ENCODE results near the gene ST6GALNAC2.
"Not testable (repeated sequence)": the region's sequence is repeated elsewhere in the genome, so short reads cannot be mapped to it uniquely, and the experiment has no call there.

Gene ST6GALNAC2

GRCh38 chr17:76612977-76613851 lies 27.6 kb upstream of the ST6GALNAC2 start:
- DNase-seq (ENCODE audit: low spot score in 2 of 2) (no peak), ATAC-seq (ENCODE audit: low read depth) (no peak)
- H3K27ac Mint-ChIP-seq, result no peak overlapping the region
- no peaks in the 10 kb centered on the region for H3K9me3 Mint-ChIP-seq
- H3K4me3 Mint-ChIP-seq, result no peak overlapping the region
- no peaks in the 10 kb centered on the region for H3K36me3 Mint-ChIP-seq
- H3K4me1 Mint-ChIP-seq, result peaks cover 4% of the 10 kb centered on the region
- H3K27me3 Mint-ChIP-seq, result peaks cover 9% of the 10 kb centered on the region

- H3K9me3 Mint-ChIP-seq, result no peaks in the 10 kb centered on the region
- H3K27me3 Mint-ChIP-seq, result peaks cover 9% of the 10 kb centered on the region
- H3K4me1 Mint-ChIP-seq, result peaks cover 4% of the 10 kb centered on the region
- ATAC-seq (ENCODE audit: low read depth) (no peak), DNase-seq (ENCODE audit: low spot score in 2 of 2) (no peak)
- H3K36me3 Mint-ChIP-seq, result no peaks in the 10 kb centered on the region
- no peak overlapping the region for H3K27ac Mint-ChIP-seq
- no peak overlapping the region for H3K4me3 Mint-ChIP-seq
Measured at GRCh38 chr17:76612465-76612864, 26.8 kb upstream of the ST6GALNAC2 start.

GRCh38 chr17:76611758-76612157 lies 26.1 kb upstream of the ST6GALNAC2 start:
- Mint-ChIP-seq H3K36me3 (no peaks in the 10 kb centered on the region), H3K9me3 (no peaks in the 10 kb centered on the region), H3K27me3 (peaks cover 9% of the 10 kb centered on the region), H3K4me3 (no peak overlapping the region), H3K4me1 (peaks cover 4% of the 10 kb centered on the region), H3K27ac (no peak overlapping the region)
- ATAC-seq (ENCODE audit: low read depth), result no peak
- no peak for DNase-seq (ENCODE audit: low spot score in 2 of 2)

GRCh38 chr17:76611080-76611749 lies 25.6 kb upstream of the ST6GALNAC2 start:
- H3K9me3 Mint-ChIP-seq; DNase-seq (ENCODE audit: low spot score in 2 of 2); H3K4me3 Mint-ChIP-seq; H3K27me3 Mint-ChIP-seq; H3K4me1 Mint-ChIP-seq; H3K36me3 Mint-ChIP-seq; ATAC-seq (ENCODE audit: low read depth); H3K27ac Mint-ChIP-seq: not testable (repeated sequence)

GRCh38 chr17:76606685-76607084 lies 21.0 kb upstream of the ST6GALNAC2 start:
- ATAC-seq (ENCODE audit: low read depth); DNase-seq (ENCODE audit: low spot score in 2 of 2); H3K9me3 Mint-ChIP-seq; H3K4me3 Mint-ChIP-seq; H3K4me1 Mint-ChIP-seq; H3K27ac Mint-ChIP-seq; H3K36me3 Mint-ChIP-seq: not testable (repeated sequence)
- H3K27me3 Mint-ChIP-seq, result peaks cover 19% of the 10 kb centered on the region

GRCh38 chr17:76601065-76601464 lies 15.4 kb upstream of the ST6GALNAC2 start:
- ATAC-seq (ENCODE audit: low read depth) (no peak), DNase-seq (ENCODE audit: low spot score in 2 of 2) (no peak)
- no peak overlapping the region for H3K4me3 Mint-ChIP-seq
- H3K36me3 Mint-ChIP-seq, result no peaks in the 10 kb centered on the region
- H3K9me3 Mint-ChIP-seq, result no peaks in the 10 kb centered on the region
- H3K27me3 Mint-ChIP-seq, result peaks cover 24% of the 10 kb centered on the region
- H3K27ac Mint-ChIP-seq, result no peak overlapping the region
- H3K4me1 Mint-ChIP-seq, result peaks cover 3% of the 10 kb centered on the region

DNA sequence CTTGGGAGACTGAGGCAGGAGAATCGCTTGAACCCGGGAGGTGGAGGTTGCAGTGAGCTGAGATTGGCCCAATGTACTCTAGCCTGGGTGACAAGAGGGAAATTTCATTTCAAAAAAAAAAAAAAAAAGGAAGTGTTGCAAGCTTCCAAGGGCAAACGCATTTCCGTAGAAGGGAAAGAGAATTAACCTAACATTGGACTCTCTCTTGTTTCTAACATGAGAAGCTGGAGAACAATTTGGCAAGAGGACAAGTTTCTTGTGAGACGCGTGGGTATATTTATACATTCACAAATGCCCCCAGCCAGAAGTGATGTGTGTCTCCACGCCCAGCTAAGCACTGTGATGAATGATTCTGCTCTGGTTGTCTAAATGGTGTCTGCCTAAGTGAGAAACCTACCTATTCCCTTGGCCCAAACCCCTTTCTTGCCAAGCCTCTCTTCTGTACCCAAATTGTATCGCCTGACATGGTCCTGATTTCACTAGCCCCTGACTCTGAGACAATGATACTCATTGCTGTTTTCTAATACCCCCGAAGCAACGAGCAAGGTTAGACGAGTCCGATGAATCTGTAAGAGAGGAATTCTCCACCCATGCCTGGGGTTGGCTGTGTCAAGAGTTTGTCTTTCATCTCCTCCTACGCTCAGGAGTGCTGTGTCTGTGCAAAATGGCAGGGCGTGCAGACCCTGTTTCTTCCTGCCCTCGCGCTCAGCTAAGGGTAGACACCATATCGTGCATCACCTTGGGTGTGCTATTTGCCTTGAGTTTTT lies 14.2 kb upstream of the ST6GALNAC2 start:
- ATAC-seq (ENCODE audit: low read depth), result no peak
- peaks cover 24% of the 10 kb centered on the region for H3K27me3 Mint-ChIP-seq
- DNase-seq (ENCODE audit: low spot score in 2 of 2), result no peak

GRCh38 chr17:76598004-76598439 lies 12.4 kb upstream of the ST6GALNAC2 start:
- H3K27me3 Mint-ChIP-seq, result peaks cover 28% of the 10 kb centered on the region
- H3K36me3 Mint-ChIP-seq, result no peaks in the 10 kb centered on the region
- H3K27ac Mint-ChIP-seq, result no peak overlapping the region
- ATAC-seq (ENCODE audit: low read depth), result no peak
- no peaks in the 10 kb centered on the region for H3K9me3 Mint-ChIP-seq
- peaks cover 3% of the 10 kb centered on the region for H3K4me1 Mint-ChIP-seq
- no peak for DNase-seq (ENCODE audit: low spot score in 2 of 2)
- H3K4me3 Mint-ChIP-seq, result no peak overlapping the region

More for the DNA sequence above, 14.2 kb upstream of the ST6GALNAC2 start:
- H3K4me1 Mint-ChIP-seq, result peaks cover 3% of the 10 kb centered on the region
- H3K9me3 Mint-ChIP-seq, result no peaks in the 10 kb centered on the region
- H3K27ac Mint-ChIP-seq, result no peak overlapping the region
- H3K36me3 Mint-ChIP-seq, result no peaks in the 10 kb centered on the region
- H3K4me3 Mint-ChIP-seq, result no peak overlapping the region

- ATAC-seq (ENCODE audit: low read depth) (no peak), DNase-seq (ENCODE audit: low spot score in 2 of 2) (no peak)
- no peak overlapping the region for H3K27ac Mint-ChIP-seq
- H3K27me3 Mint-ChIP-seq, result peaks cover 22% of the 10 kb centered on the region
- no peaks in the 10 kb centered on the region for H3K36me3 Mint-ChIP-seq
- peaks cover 3% of the 10 kb centered on the region for H3K4me1 Mint-ChIP-seq
- H3K4me3 Mint-ChIP-seq, result no peak overlapping the region
- H3K9me3 Mint-ChIP-seq, result no peaks in the 10 kb centered on the region
Measured at GRCh38 chr17:76597156-76598003, 11.7 kb upstream of the ST6GALNAC2 start.

GRCh38 chr17:76594690-76595089 lies 9.0 kb upstream of the ST6GALNAC2 start:
- no peak overlapping the region for H3K27ac Mint-ChIP-seq
- H3K4me3 Mint-ChIP-seq, result no peak overlapping the region
- peaks cover 3% of the 10 kb centered on the region for H3K4me1 Mint-ChIP-seq
- no peaks in the 10 kb centered on the region for H3K36me3 Mint-ChIP-seq
- ATAC-seq (ENCODE audit: low read depth), result no peak
- DNase-seq (ENCODE audit: low spot score in 2 of 2), result no peak
- H3K9me3 Mint-ChIP-seq, result no peaks in the 10 kb centered on the region
- H3K27me3 Mint-ChIP-seq, result peaks cover 16% of the 10 kb centered on the region

DNA sequence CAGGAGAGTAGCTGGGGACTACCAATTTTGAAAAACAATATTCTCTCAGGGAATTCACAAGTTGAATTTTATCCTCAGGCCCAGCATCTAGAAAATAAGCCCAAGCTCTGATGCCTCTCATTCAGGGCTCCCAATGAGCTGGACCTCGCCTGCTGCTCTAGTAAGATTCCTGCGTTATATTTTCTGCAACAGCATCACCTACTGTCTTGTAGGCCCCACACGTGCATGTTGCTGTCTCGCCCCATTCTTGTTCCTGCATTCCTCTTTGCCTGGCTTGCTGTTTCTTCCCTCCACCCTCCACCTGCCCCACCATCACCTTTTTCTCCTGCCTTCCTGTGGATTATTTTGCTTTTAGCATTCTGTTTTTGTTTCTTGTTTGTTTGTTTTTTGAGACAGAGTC lies 8.3 kb upstream of the ST6GALNAC2 start:
- no peaks in the 10 kb centered on the region for H3K36me3 Mint-ChIP-seq
- DNase-seq (ENCODE audit: low spot score in 2 of 2), result no peak
- H3K27ac Mint-ChIP-seq, result no peak overlapping the region
- no peak overlapping the region for H3K4me3 Mint-ChIP-seq
- no peak for ATAC-seq (ENCODE audit: low read depth)
- peaks cover 3% of the 10 kb centered on the region for H3K4me1 Mint-ChIP-seq
- no peaks in the 10 kb centered on the region for H3K9me3 Mint-ChIP-seq
- peaks cover 19% of the 10 kb centered on the region for H3K27me3 Mint-ChIP-seq

GRCh38 chr17:76593384-76593826 lies 7.7 kb upstream of the ST6GALNAC2 start:
- Mint-ChIP-seq H3K4me3 (no peak overlapping the region), H3K9me3 (no peaks in the 10 kb centered on the region), H3K27me3 (peaks cover 18% of the 10 kb centered on the region), H3K4me1 (peaks cover 3% of the 10 kb centered on the region), H3K27ac (no peak overlapping the region), H3K36me3 (peaks cover under 1% of the 10 kb centered on the region)
- no peak for DNase-seq (ENCODE audit: low spot score in 2 of 2)
- ATAC-seq (ENCODE audit: low read depth), result no peak

DNA sequence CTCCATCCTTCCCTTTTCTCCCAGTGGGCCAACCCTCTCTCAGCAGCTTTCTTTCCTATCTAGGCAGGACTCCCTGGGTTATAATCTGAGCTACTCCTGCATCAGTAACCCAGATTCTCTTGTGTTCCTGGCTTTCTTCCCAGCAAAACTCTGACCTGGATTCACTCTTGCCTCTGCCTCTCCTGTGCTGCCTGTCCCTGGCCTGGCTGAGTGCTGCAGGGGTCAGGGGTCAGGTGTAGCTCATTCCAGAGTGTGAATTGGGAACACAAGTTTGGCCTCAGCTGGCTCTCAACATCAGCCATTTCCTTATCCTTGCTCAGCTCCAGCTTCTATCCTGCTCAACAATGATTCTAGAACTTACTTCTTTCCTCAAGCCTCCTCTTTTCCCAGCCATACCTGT lies 2.5 kb upstream of the ST6GALNAC2 start:
- Mint-ChIP-seq H3K27me3 (peaks cover 16% of the 10 kb centered on the region), H3K4me1 (peaks cover 2% of the 10 kb centered on the region), H3K27ac (no peak overlapping the region), H3K4me3 (no peak overlapping the region), H3K36me3 (peaks cover 2% of the 10 kb centered on the region), H3K9me3 (no peaks in the 10 kb centered on the region)
- ATAC-seq (ENCODE audit: low read depth) (no peak), DNase-seq (ENCODE audit: low spot score in 2 of 2) (no peak)
